ENCODE data around the gene ENTHD1. TPM values are rescaled to one million over a fixed set of nuclear protein-coding genes. Genes with fewer than 3 reads are reported as not detected.
A peak's percentile ranks its signal among the peaks of the same experiment; 100 is the strongest.

The ENTHD1 gene
- total and polyA plus RNA-seq, 2 experiments from 2014 or later = not detected

- Histone ChIP-seq H3K9me3 (ENCODE audit: low read depth) (no peaks in the 10 kb centered on the region), H3K4me1 (ENCODE audit: low read depth) (no peaks in the 10 kb centered on the region), H3K36me3 (no peaks in the 10 kb centered on the region), H3K4me3 (no peak overlapping the region), H3K27me3 (peaks cover 4% of the 10 kb centered on the region), H3K27ac (no peak overlapping the region)
- no peak for TF ChIP-seq CTCF (IDR thresholded peaks at IDR 0.05; ENCODE audit: low read depth, low read length)
- no peak for DNase-seq (ENCODE audit: low read depth in 1 of 2, low spot score in 1 of 2)
Measured at GRCh38 chr22:39729141-39729934, 164.2 kb downstream of the ENTHD1 start.

GRCh38 chr22:39728236-39728860, 165.2 kb downstream of the ENTHD1 start:
- Histone ChIP-seq H3K4me3 (no peak overlapping the region), H3K27ac (no peak overlapping the region), H3K4me1 (ENCODE audit: low read depth) (no peaks in the 10 kb centered on the region), H3K36me3 (no peaks in the 10 kb centered on the region), H3K9me3 (ENCODE audit: low read depth) (no peaks in the 10 kb centered on the region), H3K27me3 (peaks cover 4% of the 10 kb centered on the region)
- DNase-seq (ENCODE audit: low read depth in 1 of 2, low spot score in 1 of 2) = no peak
- TF ChIP-seq CTCF (IDR thresholded peaks at IDR 0.05; ENCODE audit: low read depth, low read length) = no peak

- no peaks in the 10 kb centered on the region for H3K9me3 ChIP-seq (ENCODE audit: low read depth)
- no peak overlapping the region for H3K27ac ChIP-seq
- no peaks in the 10 kb centered on the region for H3K36me3 ChIP-seq
- no peak overlapping the region for H3K4me3 ChIP-seq
- no peak for TF ChIP-seq CTCF (IDR thresholded peaks at IDR 0.05; ENCODE audit: low read depth, low read length)
- DNase-seq (ENCODE audit: low read depth in 1 of 2, low spot score in 1 of 2) = peak in 1 of 2 donors; percentile 33
- H3K4me1 ChIP-seq (ENCODE audit: low read depth) = no peaks in the 10 kb centered on the region
- H3K27me3 ChIP-seq = peaks cover 4% of the 10 kb centered on the region
Measured at GRCh38 chr22:39727541-39727940, 166.0 kb downstream of the ENTHD1 start.

DNA sequence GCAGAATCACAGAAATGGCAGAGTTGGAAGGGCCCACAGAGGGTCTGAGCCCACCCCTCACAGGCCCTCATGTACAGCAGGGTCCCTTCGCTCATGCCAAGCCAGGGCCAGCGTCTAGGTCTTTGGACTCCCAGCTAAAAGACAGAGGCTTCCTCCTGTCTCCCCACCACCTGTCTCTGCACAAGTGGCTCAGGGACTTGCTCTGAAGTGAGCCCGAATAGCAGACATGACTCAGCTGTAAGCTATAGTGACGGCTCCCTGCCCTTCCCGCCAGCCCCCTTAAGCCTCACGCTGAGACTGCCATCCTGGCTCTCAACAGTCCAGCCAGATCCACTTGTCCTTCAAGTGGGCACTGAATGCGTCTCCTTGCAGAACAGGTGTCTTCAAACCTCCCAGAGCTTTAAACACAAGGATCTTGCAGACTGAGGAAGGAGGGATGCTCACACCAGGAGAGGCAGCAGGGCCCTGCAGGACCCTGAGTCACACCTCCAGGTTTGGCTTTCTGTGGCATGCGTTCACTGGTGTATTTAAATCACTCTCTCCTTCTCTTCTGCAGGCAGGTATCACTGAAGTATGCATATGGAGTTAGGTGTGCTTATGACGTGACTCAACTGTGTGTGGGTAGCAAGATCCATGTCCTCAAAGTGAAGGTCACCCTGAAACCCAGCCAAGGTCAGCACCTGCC, 168.1 kb downstream of the ENTHD1 start:
- H3K27ac ChIP-seq = no peak overlapping the region
- DNase-seq (ENCODE audit: low read depth in 1 of 2, low spot score in 1 of 2) = peak in 1 of 2 donors; percentile 35
- H3K36me3 ChIP-seq = no peaks in the 10 kb centered on the region
- H3K9me3 ChIP-seq (ENCODE audit: low read depth) = no peaks in the 10 kb centered on the region
- H3K4me3 ChIP-seq = no peak overlapping the region
- TF ChIP-seq CTCF (IDR thresholded peaks at IDR 0.05; ENCODE audit: low read depth, low read length) = no peak
- peaks cover 4% of the 10 kb centered on the region for H3K27me3 ChIP-seq
- peaks cover under 1% of the 10 kb centered on the region for H3K4me1 ChIP-seq (ENCODE audit: low read depth)

DNA sequence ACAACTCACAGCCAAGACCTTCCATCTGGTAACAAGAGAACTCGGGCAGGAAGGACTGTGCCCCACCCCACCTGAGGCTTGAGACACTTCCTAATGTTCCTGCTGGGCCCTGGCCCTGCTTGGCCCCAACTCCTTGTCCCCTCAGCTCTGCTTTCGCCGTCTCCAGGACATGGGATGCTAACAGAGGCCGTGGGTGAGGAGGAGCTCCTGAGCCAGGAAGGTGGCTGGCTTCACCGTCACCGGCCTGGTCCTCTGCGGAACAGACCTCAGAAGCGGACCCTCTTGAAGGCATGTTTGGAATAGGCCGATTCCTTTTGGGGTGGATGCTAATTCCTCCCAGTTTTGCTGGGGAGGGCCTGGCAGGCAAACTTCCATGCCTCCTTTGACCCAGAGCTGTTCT, 168.7 kb downstream of the ENTHD1 start:
- no peak for TF ChIP-seq CTCF (IDR thresholded peaks at IDR 0.05; ENCODE audit: low read depth, low read length)
- no peak overlapping the region for H3K27ac ChIP-seq
- H3K36me3 ChIP-seq = no peaks in the 10 kb centered on the region
- H3K27me3 ChIP-seq = peaks cover 4% of the 10 kb centered on the region
- DNase-seq (ENCODE audit: low read depth in 1 of 2, low spot score in 1 of 2) = no peak
- H3K4me3 ChIP-seq = no peak overlapping the region
- peaks cover 7% of the 10 kb centered on the region for H3K4me1 ChIP-seq (ENCODE audit: low read depth)
- H3K9me3 ChIP-seq (ENCODE audit: low read depth) = no peaks in the 10 kb centered on the region

Data from cardiac muscle cell (in vitro differentiated cells and primary cell).